ENCODE measurements around the gene GP1BB.
"Not testable (repeated sequence)": the region's sequence is repeated elsewhere in the genome, so short reads cannot be mapped to it uniquely, and the experiment has no call there.

Gene GP1BB

GRCh38 chr22:19722982-19723231 is 432 bp upstream of the GP1BB start:
- H3K4me1 Mint-ChIP-seq: peaks cover 27 to 33% of the 10 kb centered on the region in 2 donors
- no peaks in the 10 kb centered on the region for H3K9me3 Mint-ChIP-seq
- DNase-seq (no peak), ATAC-seq (replicated peaks) (no peak)
- no peak overlapping the region for H3K27ac Mint-ChIP-seq
- H3K4me3 Mint-ChIP-seq: peak overlapping the region; percentile 47 to 78
- peaks cover 70 to 82% of the 10 kb centered on the region in 2 donors for H3K27me3 Mint-ChIP-seq
- H3K36me3 Mint-ChIP-seq: peaks cover 1 to 3% of the 10 kb centered on the region in 2 donors

GRCh38 chr22:19723983-19724827 is 866 bp downstream of the GP1BB start:
- peaks cover 1 to 3% of the 10 kb centered on the region in 2 donors for H3K36me3 Mint-ChIP-seq
- ATAC-seq (replicated peaks): peak; percentile 71 to 76
- H3K4me3 Mint-ChIP-seq: peak overlapping the region; percentile 56 to 72
- peaks cover 26 to 30% of the 10 kb centered on the region in 2 donors for H3K4me1 Mint-ChIP-seq
- DNase-seq: no peak
- H3K9me3 Mint-ChIP-seq: no peaks in the 10 kb centered on the region
- H3K27me3 Mint-ChIP-seq: peaks cover 76 to 88% of the 10 kb centered on the region in 2 donors
- no peak overlapping the region for H3K27ac Mint-ChIP-seq

- peaks cover 1 to 3% of the 10 kb centered on the region in 2 donors for H3K36me3 Mint-ChIP-seq
- ATAC-seq (replicated peaks) (no peak), DNase-seq (no peak)
- peaks cover 67 to 84% of the 10 kb centered on the region in 2 donors for H3K27me3 Mint-ChIP-seq
- peak overlapping the region; percentile 56 to 72 for H3K4me3 Mint-ChIP-seq
- H3K27ac Mint-ChIP-seq: no peak overlapping the region
- no peaks in the 10 kb centered on the region for H3K9me3 Mint-ChIP-seq
- peaks cover 21 to 26% of the 10 kb centered on the region in 2 donors for H3K4me1 Mint-ChIP-seq
Measured at GRCh38 chr22:19724927-19725661, 1.8 kb downstream of the GP1BB start.

GRCh38 chr22:19726064-19726788 is 2.9 kb downstream of the GP1BB start:
- not testable (repeated sequence) for H3K27ac Mint-ChIP-seq, H3K4me3 Mint-ChIP-seq

DNA sequence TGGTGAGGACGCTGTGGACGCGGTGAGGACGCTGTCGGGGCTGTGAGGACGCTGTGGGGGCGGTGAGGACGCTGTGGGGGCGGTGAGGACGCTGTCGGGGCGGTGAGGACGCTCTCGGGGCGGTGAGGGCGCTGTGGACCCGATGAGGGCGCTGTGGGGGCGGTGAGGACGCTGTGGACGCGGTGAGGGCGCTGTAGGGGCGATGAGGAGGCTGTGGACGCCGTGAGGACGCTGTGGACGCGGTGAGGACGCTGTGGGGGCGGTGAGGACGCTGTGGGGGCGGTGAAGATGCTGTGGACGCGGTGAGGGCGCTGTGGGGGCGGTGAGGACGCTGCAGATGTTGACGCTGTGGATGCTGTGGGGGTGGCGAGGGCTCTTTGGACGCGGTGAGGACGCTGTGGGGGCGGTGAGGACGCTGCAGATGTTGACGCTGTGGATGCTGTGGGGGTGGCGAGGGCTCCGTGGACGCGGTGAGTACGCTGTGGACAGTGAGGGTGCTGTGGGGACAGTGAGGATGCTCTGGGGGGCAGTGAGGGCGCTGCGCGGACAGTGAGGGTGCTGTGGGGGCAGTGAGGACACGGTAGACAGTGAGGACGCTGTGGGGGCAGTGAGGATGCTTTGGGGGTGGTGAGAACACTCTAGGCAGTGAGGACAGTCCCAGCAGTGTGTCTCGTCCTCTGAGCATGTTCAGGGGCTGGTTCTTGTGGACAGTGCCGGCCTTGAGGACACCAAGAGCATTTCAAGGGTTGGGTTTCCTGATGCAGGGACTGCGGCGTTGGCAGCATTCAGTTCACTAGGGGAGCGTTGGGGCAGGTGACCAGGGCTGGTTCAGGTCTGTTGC is 4.2 kb downstream of the GP1BB start:
- peaks cover 19 to 35% of the 10 kb centered on the region in 2 donors for H3K4me1 Mint-ChIP-seq
- H3K9me3 Mint-ChIP-seq: no peaks in the 10 kb centered on the region
- H3K27ac Mint-ChIP-seq: no peak overlapping the region
- peaks cover 0 to 1% of the 10 kb centered on the region in 2 donors for H3K36me3 Mint-ChIP-seq
- H3K27me3 Mint-ChIP-seq: peaks cover 52 to 70% of the 10 kb centered on the region in 2 donors
- no peak overlapping the region for H3K4me3 Mint-ChIP-seq
- DNase-seq: no peak
- ATAC-seq (replicated peaks): no peak

More at GRCh38 chr22:19726064-19726788, 2.9 kb downstream of the GP1BB start:
- H3K4me1 Mint-ChIP-seq: peaks cover 21 to 36% of the 10 kb centered on the region in 2 donors
- H3K27me3 Mint-ChIP-seq: peaks cover 59 to 83% of the 10 kb centered on the region in 2 donors
- ATAC-seq (replicated peaks); H3K9me3 Mint-ChIP-seq; DNase-seq; H3K36me3 Mint-ChIP-seq: not testable (repeated sequence)

GRCh38 chr22:19728271-19728670 is 4.9 kb downstream of the GP1BB start:
- peaks cover 0 to 1% of the 10 kb centered on the region in 2 donors for H3K36me3 Mint-ChIP-seq
- H3K9me3 Mint-ChIP-seq: no peaks in the 10 kb centered on the region
- H3K4me3 Mint-ChIP-seq: no peak overlapping the region
- no peak overlapping the region for H3K27ac Mint-ChIP-seq
- DNase-seq (no peak), ATAC-seq (replicated peaks) (no peak)
- H3K4me1 Mint-ChIP-seq: peaks cover 13 to 28% of the 10 kb centered on the region in 2 donors
- H3K27me3 Mint-ChIP-seq: peaks cover 45 to 62% of the 10 kb centered on the region in 2 donors

GRCh38 chr22:19728836-19729235 is 5.5 kb downstream of the GP1BB start:
- Mint-ChIP-seq H3K27me3 (peaks cover 41 to 57% of the 10 kb centered on the region in 2 donors), H3K4me1 (peaks cover 10 to 23% of the 10 kb centered on the region in 2 donors), H3K27ac (no peak overlapping the region), H3K9me3 (no peaks in the 10 kb centered on the region), H3K4me3 (no peak overlapping the region), H3K36me3 (peaks cover 0 to 1% of the 10 kb centered on the region in 2 donors)
- DNase-seq (no peak), ATAC-seq (replicated peaks) (no peak)

GRCh38 chr22:19729507-19729906 is 6.2 kb downstream of the GP1BB start:
- Mint-ChIP-seq H3K27me3 (peaks cover 40 to 60% of the 10 kb centered on the region in 2 donors), H3K36me3 (peaks cover 0 to 1% of the 10 kb centered on the region in 2 donors), H3K4me1 (peaks cover 9 to 20% of the 10 kb centered on the region in 2 donors), H3K27ac (no peak overlapping the region), H3K4me3 (no peak overlapping the region), H3K9me3 (no peaks in the 10 kb centered on the region)
- DNase-seq (no peak), ATAC-seq (replicated peaks) (no peak)

- Mint-ChIP-seq H3K36me3 (peaks cover 0 to 1% of the 10 kb centered on the region in 2 donors), H3K9me3 (no peaks in the 10 kb centered on the region), H3K27ac (no peak overlapping the region), H3K27me3 (peaks cover 38 to 60% of the 10 kb centered on the region in 2 donors), H3K4me1 (peaks cover 2 to 13% of the 10 kb centered on the region in 2 donors), H3K4me3 (no peak overlapping the region)
- ATAC-seq (replicated peaks) (peak; percentile 10 to 19), DNase-seq (no peak)
Measured at GRCh38 chr22:19730198-19730597, 6.9 kb downstream of the GP1BB start.

- Mint-ChIP-seq H3K4me3 (peak overlapping the region; percentile 84 to 87), H3K9me3 (no peaks in the 10 kb centered on the region), H3K27ac (no peak overlapping the region), H3K27me3 (peaks cover 32 to 54% of the 10 kb centered on the region in 2 donors), H3K36me3 (no peaks in the 10 kb centered on the region), H3K4me1 (peaks cover 2 to 10% of the 10 kb centered on the region in 2 donors)
- ATAC-seq (replicated peaks) (peak; percentile 86 to 92), DNase-seq (peak; percentile 64)
Measured at GRCh38 chr22:19730655-19731360, 7.5 kb downstream of the GP1BB start.

DNA sequence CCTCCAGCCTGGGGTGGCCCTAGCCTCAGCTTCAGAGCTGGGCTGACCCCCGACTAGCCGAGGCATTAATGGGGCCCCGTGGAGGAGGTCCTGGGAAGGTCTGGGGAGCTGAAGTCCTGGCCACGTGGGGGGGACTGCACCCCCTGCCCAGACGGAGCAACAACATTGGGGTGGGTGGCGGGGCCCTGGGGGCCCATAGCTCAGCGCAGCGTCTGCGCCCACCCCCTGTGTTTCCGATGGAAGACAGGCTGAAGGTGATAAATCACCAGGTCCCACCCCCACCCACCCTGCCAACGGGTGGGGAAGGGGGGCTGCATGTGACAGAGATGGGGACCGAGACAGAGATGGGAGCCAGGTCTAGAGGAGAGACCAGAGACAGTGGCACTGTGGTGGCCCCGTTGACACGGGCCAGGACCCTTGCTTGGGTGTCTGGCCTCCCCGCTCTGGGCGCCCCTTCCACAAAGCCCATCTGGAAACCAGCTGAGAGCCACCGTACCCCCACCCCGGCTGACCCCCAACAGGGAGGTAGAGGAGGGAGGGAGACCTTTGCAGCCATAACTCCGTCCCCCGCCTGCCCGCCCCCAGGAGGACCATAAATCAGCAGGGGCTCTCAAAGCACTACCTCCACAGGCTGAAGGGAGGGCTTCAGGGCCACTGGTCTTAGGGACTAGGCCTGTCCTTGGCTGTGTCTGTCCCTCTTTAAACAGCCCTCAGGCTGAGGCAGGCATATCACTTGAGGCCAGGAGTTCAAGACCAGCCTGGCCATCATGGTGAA is 8.2 kb downstream of the GP1BB start:
- Mint-ChIP-seq H3K27me3 (peaks cover 27 to 49% of the 10 kb centered on the region in 2 donors), H3K4me1 (peaks cover 2 to 10% of the 10 kb centered on the region in 2 donors), H3K36me3 (no peaks in the 10 kb centered on the region), H3K9me3 (no peaks in the 10 kb centered on the region), H3K4me3 (no peak overlapping the region), H3K27ac (no peak overlapping the region)
- DNase-seq (no peak), ATAC-seq (replicated peaks) (no peak)

- no peak overlapping the region for H3K4me3 Mint-ChIP-seq
- H3K9me3 Mint-ChIP-seq: no peaks in the 10 kb centered on the region
- H3K27me3 Mint-ChIP-seq: peaks cover 19 to 40% of the 10 kb centered on the region in 2 donors
- no peak overlapping the region for H3K27ac Mint-ChIP-seq
- H3K4me1 Mint-ChIP-seq: peaks cover 2 to 10% of the 10 kb centered on the region in 2 donors
- ATAC-seq (replicated peaks) (no peak), DNase-seq (no peak)
- H3K36me3 Mint-ChIP-seq: no peaks in the 10 kb centered on the region
Measured at GRCh38 chr22:19732403-19733113, 9.2 kb downstream of the GP1BB start.

Data from stimulated activated naive B cell treated with anti-CD40 and anti-IgM and Interleukin-4, amounts not matched to agents 10 μg/mL and 1 μg/mL and 100 μg/mL, for 72 hours (primary cell).